Lower leg skin (tissue), 3 donors: ENCODE results near the gene FKBP5.
"Not testable (repeated sequence)": the region's sequence is repeated elsewhere in the genome, so short reads cannot be mapped to it uniquely, and the experiment has no call there.

ENCODE experiments used
- CTCF ChIP-seq, 3 donors: fragments of 450-650 bp; IDR thresholded peaks; one replicate each; pipeline ENCODE4 v1.5.1; 2016; ENCODE audit warnings: antibody characterized with exemption in 3 of 3, mild to moderate bottlenecking in 3 of 3, moderate library complexity in 2 of 3
- POLR2A ChIP-seq, 2 donors: fragments of 450-650 bp; IDR thresholded peaks; one replicate each; pipeline ENCODE4 v1.6.1; 2016 to 2017; ENCODE audit warnings: antibody characterized with exemption in 2 of 2, mild to moderate bottlenecking in 1 of 2, moderate library complexity in 1 of 2

- TF ChIP-seq CTCF, POLR2A (IDR thresholded peaks at IDR 0.05): not testable (repeated sequence)
Measured at GRCh38 chr6:35570885-35571330, 117.8 kb downstream of the FKBP5 start.
